Sigmoid colon (tissue), 4 donors: ENCODE results near the gene SMU1.

ENCODE experiments used
- CTCF ChIP-seq, 4 experiments: fragments of 450-650 bp in 3 of 4; fragments of 200-600 bp in 1 of 4; IDR thresholded peaks; one replicate each; pipeline ENCODE4 v1.5.1; 2016 to 2019; ENCODE audit warnings: antibody characterized with exemption in 4 of 4, mild to moderate bottlenecking in 3 of 4, moderate library complexity in 2 of 4
- EP300 ChIP-seq, 4 donors: sonication (generic); formaldehyde crosslinking; IDR thresholded peaks; one replicate each; pipeline ENCODE4 v1.6.1; 2017; ENCODE audit warnings: antibody characterized with exemption in 4 of 4
- POLR2AphosphoS5 ChIP-seq, 4 donors: sonication (generic); formaldehyde crosslinking; IDR thresholded peaks; one replicate each; pipeline ENCODE4 v1.6.1; 2017; ENCODE audit warnings: antibody characterized with exemption in 4 of 4

DNA sequence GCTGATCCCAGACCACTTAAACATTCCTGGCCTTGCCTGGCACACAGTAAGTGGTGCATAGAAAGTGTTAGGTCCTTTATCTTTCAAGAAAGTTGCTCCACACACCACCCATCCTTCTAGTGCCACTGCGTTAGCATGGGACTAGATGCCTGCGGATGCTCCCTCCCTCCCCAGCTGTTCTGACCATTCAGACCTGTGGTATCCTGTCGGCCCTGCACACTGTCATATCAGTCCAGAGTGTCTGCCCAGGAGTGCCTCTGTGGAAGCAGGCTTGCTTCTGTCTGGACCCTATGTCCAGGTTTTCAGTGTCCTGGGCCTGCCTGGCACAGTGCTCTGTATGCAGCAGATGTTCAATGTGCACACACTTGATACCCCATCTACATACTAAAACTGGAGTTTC is 38.3 kb upstream of the SMU1 start:
- TF ChIP-seq EP300 (IDR thresholded peaks at IDR 0.05) (no peak), CTCF (IDR thresholded peaks at IDR 0.05) (no peak), POLR2AphosphoS5 (IDR thresholded peaks at IDR 0.05) (no peak)
